Stimulated activated CD4-positive, alpha-beta T cell treated with anti-CD3 and anti-CD28 coated beads, Interleukin-15, amount 100 ng/mL, for 24 hours (primary cell): ENCODE measurements around the gene CENPV.
"Not testable (repeated sequence)": the region's sequence is repeated elsewhere in the genome, so short reads cannot be mapped to it uniquely, and the experiment has no call there.

Experiments used
- DNase-seq: peaks from one replicate; pipeline ENCODE4 v3.0.0-alpha.2; 2020

CENPV gene

GRCh38 chr17:16358394-16358793 lies 5.1 kb upstream of the CENPV start:
- no peak for DNase-seq

- no peak for DNase-seq
Measured at GRCh38 chr17:16354585-16354984, 1.3 kb upstream of the CENPV start.

GRCh38 chr17:16352667-16353316 lies 477 bp downstream of the CENPV start:
- peak; percentile 58 for DNase-seq

DNA sequence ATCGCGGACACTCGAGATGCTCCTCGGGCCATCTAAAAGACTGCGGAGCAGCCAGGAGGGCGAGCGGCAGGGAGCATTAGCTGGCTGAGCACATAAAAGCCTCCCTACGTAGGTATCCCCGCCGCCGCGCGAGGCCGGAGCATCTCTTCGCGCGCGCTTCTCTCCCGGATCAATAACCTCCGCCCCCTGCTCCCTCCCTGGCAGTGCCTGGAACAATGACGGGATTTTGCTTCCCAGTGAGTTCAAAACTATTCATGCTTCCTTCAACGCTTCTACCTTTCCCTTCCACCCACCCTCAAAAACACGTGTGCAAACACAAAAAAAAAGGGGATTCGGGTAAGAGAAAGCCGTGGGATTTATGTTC lies 984 bp downstream of the CENPV start:
- DNase-seq, result peak; percentile 61

DNA sequence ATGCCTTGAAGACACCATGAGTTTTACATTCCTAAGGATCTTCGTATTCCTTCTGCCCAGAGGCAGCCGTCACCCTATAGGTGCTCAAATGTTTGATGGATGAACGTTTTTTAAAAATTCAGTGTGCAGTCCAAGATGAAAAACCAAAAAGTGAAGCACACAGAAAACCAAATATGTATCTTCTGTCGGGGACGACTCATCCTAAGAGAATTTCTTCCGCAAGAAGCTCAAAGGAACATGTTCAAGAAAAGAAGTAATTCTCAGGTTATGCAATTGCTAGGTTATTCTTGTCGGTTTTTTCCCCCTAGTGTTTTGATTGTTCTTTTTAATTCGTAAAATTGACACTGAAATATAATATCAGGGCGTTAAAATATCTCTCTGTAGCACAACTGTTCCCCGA lies 1.4 kb downstream of the CENPV start:
- DNase-seq, result no peak

DNA sequence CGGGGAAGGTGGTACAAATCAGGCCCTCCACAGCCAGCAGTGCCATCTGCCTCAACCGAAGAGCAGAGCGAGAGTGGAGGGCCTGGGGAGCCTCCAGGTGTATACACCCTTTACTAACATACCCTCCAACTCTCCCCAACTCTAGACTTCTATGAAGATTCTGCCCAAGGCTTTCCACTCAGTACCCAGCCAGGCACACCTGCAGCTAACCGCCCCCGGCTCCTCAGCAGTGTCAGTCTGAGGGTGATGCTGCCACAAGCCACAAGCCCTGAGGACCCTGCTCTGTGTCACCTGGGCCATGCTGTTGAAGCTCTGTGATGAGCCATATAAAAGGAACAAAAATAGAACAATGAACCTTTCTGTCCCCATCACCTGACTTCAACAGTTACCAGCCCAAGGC lies 3.8 kb downstream of the CENPV start:
- peak; percentile 9 for DNase-seq

DNA sequence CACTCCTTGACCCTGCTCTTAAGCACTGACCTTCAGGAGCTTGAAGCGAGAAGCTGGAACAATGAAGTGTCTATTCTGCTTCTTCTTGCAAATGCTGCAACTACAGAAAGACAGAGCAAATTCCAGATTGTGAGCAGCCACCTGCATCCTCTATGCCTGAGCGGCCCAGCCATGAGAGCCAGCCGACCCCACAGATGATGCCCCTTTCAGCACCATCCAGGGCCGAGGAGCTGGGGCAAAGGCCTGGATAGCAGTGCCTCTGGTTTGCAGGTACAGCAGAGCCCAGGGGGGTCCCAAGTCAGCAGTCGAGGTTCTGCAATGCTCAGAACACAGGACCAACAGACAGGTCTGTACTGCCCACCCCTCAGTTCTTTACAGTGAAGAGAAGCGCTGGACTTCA lies 4.7 kb downstream of the CENPV start:
- DNase-seq, result no peak

DNA sequence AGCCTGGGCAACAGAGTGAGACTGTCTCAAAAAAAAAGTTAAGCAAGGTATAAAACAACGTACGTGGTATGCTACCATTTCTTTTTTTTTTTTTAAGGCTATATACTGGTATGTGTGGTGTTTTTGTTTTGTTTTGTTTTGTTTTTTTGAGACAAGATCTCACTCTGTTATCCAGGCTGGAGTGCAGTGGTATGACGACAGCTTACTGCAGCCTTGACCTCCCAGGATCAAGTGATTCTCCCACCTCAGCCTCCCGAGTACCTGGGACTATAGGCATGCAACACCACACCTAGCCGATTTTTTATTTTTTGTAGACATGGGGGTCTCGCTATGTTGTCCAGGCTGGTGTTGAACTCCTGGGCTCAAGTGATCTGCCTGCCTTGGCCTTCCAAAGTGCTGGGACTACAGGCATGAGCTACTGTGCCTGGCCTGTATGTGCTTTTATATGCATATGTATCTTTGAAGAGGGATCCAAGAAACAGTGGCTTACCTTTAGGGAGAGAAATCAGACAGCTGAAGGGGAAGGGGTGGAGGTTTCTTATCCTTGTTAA lies 6.5 kb downstream of the CENPV start:
- DNase-seq, result no peak

DNA sequence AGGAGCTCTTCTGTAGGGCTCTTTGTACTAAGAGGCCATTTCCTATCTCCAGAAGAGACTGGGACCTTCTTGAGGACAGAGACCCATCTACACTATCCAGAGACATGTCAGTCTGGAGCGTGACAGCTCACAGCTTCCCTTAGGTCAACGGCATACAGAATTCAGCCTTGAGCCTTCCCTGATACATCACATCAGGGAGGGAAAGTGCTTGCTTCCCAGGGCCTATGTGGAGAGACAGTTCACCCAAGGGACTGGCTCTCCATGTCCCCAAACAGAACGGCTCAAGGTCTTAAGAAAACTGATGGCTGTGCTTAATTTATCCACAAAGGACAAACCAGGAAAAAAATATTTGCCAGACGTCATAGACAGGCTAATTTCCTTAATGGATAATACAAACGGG lies 7.7 kb downstream of the CENPV start:
- no peak for DNase-seq

DNA sequence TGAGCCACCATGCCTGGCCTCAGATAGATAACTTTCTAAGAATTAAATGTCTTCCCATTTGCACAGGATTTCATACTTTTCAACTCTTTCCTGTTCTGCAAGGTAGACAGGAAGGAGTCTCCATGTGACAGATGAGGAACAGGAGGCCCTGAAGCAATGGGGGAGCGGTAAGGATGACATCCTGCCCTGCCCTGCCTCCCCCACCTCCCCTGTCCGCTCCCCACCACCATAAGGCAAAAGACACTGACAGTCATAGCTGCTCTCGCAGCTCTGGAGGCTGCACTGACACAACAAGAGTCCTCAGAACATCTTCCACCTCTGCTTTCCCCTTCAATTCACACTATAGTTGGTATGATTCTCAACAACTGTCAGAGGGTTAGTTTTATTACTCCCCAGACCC lies 9.7 kb downstream of the CENPV start:
- DNase-seq, result no peak

DNA sequence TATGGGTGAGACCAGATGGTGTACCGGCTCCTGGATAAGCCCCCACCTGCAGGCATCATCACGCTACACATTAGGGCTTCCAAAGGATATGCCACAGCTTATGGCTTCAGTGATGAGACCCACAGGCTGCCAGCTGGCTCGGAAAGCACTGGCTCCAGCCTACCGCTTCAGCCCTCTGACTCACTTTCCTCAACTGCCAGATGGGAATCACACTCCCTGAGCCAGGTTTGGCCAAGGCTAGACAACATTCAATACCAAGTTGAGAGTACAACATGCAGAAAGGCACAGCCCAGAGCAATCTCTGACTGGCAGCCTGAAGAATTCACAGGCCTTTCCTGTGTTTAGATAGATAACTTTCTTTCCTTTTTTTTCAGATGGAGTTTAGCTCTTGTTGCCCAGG lies 10.3 kb downstream of the CENPV start:
- no peak for DNase-seq

GRCh38 chr17:16339959-16340358 lies 13.3 kb downstream of the CENPV start:
- DNase-seq, result no peak

DNA sequence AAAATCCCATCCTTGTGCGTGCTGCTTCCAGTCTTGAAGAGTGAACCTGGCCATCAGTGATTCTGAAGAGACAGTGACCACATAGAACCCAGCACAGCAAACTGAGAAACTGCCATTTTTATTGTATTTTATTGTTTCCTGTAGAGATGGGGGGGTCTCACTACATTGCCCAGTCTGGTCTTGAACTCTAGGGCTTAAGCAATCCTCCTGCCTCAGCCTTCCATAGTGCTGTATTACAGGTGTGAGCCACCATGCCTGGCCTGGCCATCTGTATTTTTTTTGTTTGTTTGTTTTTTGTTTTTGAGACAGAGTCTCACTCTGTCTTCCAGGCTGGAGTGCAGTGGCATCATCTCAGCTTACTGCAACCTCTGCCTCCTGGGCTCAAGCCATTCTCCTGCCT lies 13.9 kb downstream of the CENPV start:
- no peak for DNase-seq

DNA sequence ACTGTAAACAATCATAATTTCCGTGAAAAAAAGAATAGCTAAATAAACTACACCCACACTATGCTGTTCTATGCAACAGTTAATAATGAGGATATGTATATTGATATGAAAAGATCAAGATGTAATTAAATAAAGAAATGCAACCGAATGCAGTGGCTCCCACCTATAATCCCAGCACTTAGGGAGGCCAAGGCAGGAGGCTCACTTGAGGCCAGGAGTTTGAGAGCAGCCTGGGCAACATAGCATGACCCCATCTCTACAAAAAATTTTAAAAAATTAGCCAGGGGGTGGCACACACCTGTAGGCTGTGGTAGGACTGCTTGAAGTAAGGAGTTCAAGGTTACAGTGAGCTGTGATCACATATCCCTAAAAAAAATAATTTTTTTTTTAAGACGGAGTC lies 14.9 kb downstream of the CENPV start:
- no peak for DNase-seq

GRCh38 chr17:16329519-16330271 lies 23.6 kb downstream of the CENPV start:
- DNase-seq, result no peak

DNA sequence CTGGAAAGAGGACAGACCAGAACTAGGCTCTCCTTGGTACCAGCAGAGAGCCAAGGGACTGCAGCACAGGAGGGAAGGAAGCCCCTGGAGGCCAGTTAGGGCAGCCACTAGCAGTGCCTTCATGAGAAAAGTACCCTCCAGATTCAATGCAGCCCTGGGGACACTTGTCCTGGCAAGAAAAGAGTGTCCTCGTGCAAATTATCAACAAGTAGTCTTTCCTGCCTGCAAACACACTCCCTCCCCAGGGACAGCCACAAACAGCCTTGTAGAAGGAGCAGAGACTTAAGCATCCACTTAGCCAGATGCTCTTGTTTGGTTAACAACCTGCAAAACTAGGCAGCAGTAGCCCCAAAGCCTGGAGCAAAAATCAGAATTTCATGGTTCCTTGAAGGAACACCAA lies 24.3 kb downstream of the CENPV start:
- no peak for DNase-seq

DNA sequence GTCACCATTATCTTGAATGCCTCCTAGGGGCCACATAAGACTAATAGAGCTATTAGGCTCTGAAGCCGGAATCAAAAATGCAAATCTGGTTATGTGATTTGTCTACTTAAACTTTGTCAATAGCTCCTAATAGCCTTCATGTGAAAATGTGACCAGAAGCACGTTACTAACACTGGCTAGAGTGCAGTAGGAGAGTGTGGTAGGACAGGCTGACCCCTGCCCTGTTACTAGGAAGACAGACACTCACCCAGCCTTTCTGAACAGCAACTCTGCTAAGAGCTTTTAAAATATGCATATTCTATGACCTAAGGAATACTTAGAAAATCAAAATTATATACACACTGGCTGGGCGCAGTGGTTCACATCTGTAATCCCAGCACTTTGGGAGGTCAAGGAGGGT lies 26.3 kb downstream of the CENPV start:
- no peak for DNase-seq

- DNase-seq, result no peak
Measured at GRCh38 chr17:16325964-16326363, 27.3 kb downstream of the CENPV start.

- no peak for DNase-seq
Measured at GRCh38 chr17:16322636-16323035, 30.6 kb downstream of the CENPV start.

DNA sequence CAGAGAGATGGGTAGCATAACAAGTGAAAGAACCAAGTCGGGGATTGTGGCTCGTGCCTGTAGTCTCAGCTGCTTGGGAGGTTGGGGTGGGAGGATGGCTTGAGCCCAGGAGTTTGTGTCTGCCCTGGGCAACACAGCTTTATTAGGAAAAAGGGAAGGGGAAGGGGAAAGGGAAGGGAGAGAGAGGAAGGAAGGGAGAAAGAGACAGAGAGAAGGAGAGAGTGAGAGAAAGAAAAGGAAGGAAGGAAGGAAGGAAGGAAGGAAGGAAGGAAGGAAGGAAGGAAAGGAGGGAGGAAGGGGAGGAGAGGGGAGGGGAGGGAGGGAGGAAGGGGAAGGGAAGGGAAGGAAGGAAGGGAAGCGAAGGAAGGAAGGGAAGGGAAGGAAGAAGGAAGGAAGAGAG lies 33.3 kb downstream of the CENPV start:
- DNase-seq, result no peak

DNA sequence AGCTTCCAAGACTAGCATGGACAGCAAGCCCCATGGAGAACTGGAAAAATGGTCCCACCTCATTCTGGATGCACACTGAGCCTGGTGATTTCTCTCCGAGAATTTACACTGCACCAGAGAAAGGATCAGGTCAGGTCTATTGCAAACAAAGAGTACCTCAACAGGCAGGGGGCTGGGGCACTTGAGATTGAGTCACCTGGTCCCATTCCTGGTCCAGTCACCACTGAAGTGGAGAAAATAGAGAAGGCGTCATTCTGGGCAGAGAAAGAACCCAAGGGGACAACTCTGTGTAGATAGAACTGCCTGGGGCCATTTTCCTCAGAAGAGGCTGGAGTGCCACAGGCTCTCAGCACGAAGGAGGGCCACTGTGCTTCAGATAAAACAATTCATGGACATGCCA lies 38.4 kb downstream of the CENPV start:
- no peak for DNase-seq

DNA sequence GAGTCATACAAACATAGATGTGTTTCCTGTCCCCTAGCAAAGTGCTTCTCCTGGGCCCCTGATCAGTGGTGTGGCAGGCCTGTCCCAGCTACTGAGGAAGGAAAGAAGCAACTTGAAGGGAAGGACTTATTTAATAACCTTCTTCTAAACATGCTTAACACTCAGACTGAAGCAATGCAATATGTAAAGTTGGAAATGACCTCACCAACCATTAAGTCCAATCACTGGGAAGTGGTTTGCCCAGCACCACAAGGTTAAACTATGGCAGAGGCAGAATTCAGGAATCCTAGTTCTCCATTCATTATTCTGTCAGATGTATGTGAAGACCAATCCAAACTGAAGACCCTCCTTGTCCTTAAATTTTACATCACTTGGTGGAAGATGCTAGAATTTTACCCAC lies 39.1 kb downstream of the CENPV start:
- DNase-seq, result no peak

DNA sequence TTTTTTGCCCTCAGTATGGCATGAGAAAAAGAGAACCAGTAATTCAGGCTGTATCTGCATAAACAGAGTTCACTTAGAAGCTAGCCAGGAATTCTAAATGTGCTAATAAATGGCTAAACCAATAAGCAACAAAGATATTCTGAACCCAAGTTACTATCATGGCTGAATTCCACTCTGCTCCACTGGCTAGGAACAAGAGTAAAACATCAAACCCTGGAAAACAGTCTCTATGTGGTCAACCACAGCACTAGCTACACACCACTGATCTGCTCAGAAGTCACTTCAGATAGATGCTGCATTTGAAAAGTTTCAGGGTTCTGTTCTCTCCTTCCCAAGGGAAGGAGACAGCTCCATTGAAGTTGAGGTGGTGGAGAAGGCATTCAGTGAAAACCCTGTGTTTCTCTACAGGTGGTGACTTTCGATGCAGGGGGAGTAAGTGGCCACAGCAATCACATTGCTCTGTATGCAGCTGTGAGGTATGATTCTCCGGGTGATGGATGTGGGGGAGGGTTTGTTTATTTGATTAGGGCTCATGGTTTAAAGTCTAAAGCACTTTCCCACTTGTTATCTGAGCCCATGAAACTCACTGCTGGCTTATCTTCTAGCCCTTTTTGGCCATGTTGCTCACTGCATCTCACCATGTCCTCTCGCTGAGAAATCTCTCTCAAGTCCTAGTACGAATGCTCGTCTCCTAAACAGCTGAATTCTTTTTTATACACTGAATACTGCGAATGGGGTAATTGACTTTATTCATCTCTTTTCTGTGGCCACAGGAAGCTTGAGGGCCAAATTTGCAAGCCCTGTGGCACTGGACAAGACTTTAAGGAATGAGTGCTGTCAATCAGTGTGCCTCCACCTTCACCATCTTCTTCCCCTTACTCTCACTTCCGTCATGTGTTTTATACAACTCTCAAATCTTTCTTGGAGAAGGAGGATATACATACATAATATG lies 39.9 kb downstream of the CENPV start:
- no peak for DNase-seq

DNA sequence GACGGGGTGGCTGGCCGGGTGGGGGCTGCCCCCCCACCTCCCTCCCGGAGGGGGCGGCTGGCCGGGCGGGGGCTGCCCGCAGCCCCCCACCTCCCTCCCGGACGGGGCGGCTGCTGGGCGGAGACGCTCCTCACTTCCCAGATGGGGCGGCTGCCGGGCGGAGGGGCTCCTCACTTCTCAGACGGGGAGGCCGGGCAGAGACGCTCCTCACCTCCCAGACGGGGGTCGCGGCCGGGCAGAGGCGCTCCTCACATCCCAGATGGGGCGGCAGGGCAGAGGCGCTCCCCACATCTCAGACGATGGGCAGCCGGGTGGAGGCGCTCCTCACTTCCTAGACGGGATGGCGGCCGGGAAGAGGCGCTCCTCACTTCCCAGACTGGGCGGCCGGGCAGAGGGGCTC lies 41.2 kb downstream of the CENPV start:
- DNase-seq, result not testable (repeated sequence)
